IPS-NIHi11 (cell line): Measurements from ENCODE around the gene KIAA0040.

Experiments used
- DNase-seq: peaks from one replicate; pipeline ENCODE4 v3.0.0; 2012; ENCODE audit warnings: mixed read lengths, low spot score

KIAA0040 gene

GRCh38 chr1:175171036-175171913 is 21.3 kb downstream of the KIAA0040 start:
- no peak for DNase-seq

GRCh38 chr1:175169286-175170018 is 23.1 kb downstream of the KIAA0040 start:
- DNase-seq = no peak

- no peak for DNase-seq
Observed at GRCh38 chr1:175168782-175169181, 23.8 kb downstream of the KIAA0040 start.

GRCh38 chr1:175167861-175168260 is 24.7 kb downstream of the KIAA0040 start:
- no peak for DNase-seq

GRCh38 chr1:175166746-175167145 is 25.8 kb downstream of the KIAA0040 start:
- no peak for DNase-seq

GRCh38 chr1:175164751-175165150 is 27.8 kb downstream of the KIAA0040 start:
- DNase-seq = no peak

- DNase-seq = peak; percentile 26
Observed at GRCh38 chr1:175163702-175164101, 28.9 kb downstream of the KIAA0040 start.

- no peak for DNase-seq
Observed at GRCh38 chr1:175162955-175163354, 29.6 kb downstream of the KIAA0040 start.

- DNase-seq = no peak
Observed at GRCh38 chr1:175158170-175158591, 34.4 kb downstream of the KIAA0040 start.

GRCh38 chr1:175157200-175157599 is 35.4 kb downstream of the KIAA0040 start:
- no peak for DNase-seq

- DNase-seq = no peak
Observed at GRCh38 chr1:175155936-175156335, 36.6 kb downstream of the KIAA0040 start.

- DNase-seq = no peak
Observed at GRCh38 chr1:175155473-175155856, 37.1 kb downstream of the KIAA0040 start.

- DNase-seq = peak; percentile 66
Observed at GRCh38 chr1:175154629-175155472, 37.7 kb downstream of the KIAA0040 start.

GRCh38 chr1:175152006-175152652 is 40.4 kb downstream of the KIAA0040 start:
- DNase-seq = peak; percentile 82

GRCh38 chr1:175150596-175151319 is 41.8 kb downstream of the KIAA0040 start:
- DNase-seq = no peak

- DNase-seq = no peak
Observed at GRCh38 chr1:175148068-175148467, 44.5 kb downstream of the KIAA0040 start.

GRCh38 chr1:175147569-175147968 is 45.0 kb downstream of the KIAA0040 start:
- DNase-seq = no peak

GRCh38 chr1:175146529-175147213 is 45.9 kb downstream of the KIAA0040 start:
- DNase-seq = peak; percentile 88

- no peak for DNase-seq
Observed at GRCh38 chr1:175145899-175146528, 46.6 kb downstream of the KIAA0040 start.

- DNase-seq = no peak
Observed at GRCh38 chr1:175138579-175138978, 54.0 kb downstream of the KIAA0040 start.
